GM12878 (cell line): ENCODE measurements around the gene SPINT2. TPM values are rescaled to one million over a fixed set of nuclear protein-coding genes. Genes with fewer than 3 reads are reported as not detected.
A peak's percentile ranks its signal among the peaks of the same experiment; 100 is the strongest.

Source experiments
- ATAC-seq: fragments of 200-7000 bp; cut with Tn5 transposase; 3 replicates; pipeline ENCODE4 v1.9.1; 2020; ENCODE audit warnings: mild to moderate bottlenecking, moderate library complexity
- BruUV-seq: library from RNA; stranded (reverse); fragments of 400-500 nt; replicated peaks from 2 replicates; lab custom pipeline; 2021; lab: Mats Ljungman, UMichigan
- CTCF ChIA-PET: fragments of 300-600 bp; sonication (Branson Sonifier 250); formaldehyde crosslinking; extraction: SDS; loops from one replicate; lab custom pipeline; 2021; ENCODE audit warnings: inconsistent platforms; lab: Yijun Ruan, JAX
- POLR2A ChIA-PET: fragments of 350-600 bp; formaldehyde crosslinking; extraction: SDS; loops from one replicate; lab custom pipeline; 2021; ENCODE audit warnings: inconsistent platforms; lab: Charles Lee
- RAD21 ChIA-PET: fragments of 300-600 bp; sonication (Branson Sonifier 250); formaldehyde crosslinking; loops from one replicate; lab custom pipeline; 2023; ENCODE audit warnings: antibody characterized with exemption; ENCODE audit not compliant: unreplicated experiment; lab: Charles Lee
- SMC1A ChIA-PET: fragments of 300-600 bp; sonication (Branson Sonifier 250); formaldehyde crosslinking; loops from one replicate; lab custom pipeline; 2023; ENCODE audit not compliant: unreplicated experiment, uncharacterized antibody; lab: Charles Lee
- DNase-seq: peaks from one replicate; pipeline ENCODE4 v3.0.0-alpha.2; 2011; ENCODE audit warnings: low read depth, low spot score
- FAIRE-seq: peaks from 3 replicates; lab custom pipeline; 2011; peaks lifted over from hg19 to GRCh38; lab: Jason Lieb, UNC
- H2AFZ ChIP-seq: 2 replicates; pipeline ENCODE4 v1.6.0; 2011; ENCODE audit warnings: low read depth, low read length, control low read depth; ENCODE audit not compliant: control insufficient read depth
- H3K27ac ChIP-seq: 2 replicates; pipeline ENCODE4 v1.5.1; 2011; ENCODE audit warnings: control low read depth; ENCODE audit not compliant: control insufficient read depth, insufficient read depth
- H3K27me3 ChIP-seq, 2 experiments: replicated peaks in 1 of 2; 2 replicates each; pipeline versions ENCODE4 v1.6.0 to v1.6.1; 2011; ENCODE audit warnings: low read length in 1 of 2; ENCODE audit not compliant: control insufficient read depth in 2 of 2, insufficient read depth in 2 of 2
- H3K36me3 ChIP-seq, 2 experiments: 2 replicates each; pipeline ENCODE4 v1.5.1; 2011; ENCODE audit warnings: low read length in 1 of 2; ENCODE audit not compliant: control insufficient read depth in 2 of 2, insufficient read depth in 2 of 2
- H3K4me1 ChIP-seq: 2 replicates; pipeline ENCODE4 v1.6.1; 2011; ENCODE audit warnings: mild to moderate bottlenecking, low read length, moderate library complexity, mixed read lengths; ENCODE audit not compliant: control insufficient read depth, insufficient read depth
- H3K4me2 ChIP-seq: 2 replicates; pipeline ENCODE4 v1.6.0; 2011; ENCODE audit warnings: control low read depth; ENCODE audit not compliant: control insufficient read depth, insufficient read depth
- H3K4me3 ChIP-seq: fragments of 200-600 bp; sonication (generic); 2 replicates; pipeline ENCODE4 v1.5.1; 2016
- H3K79me2 ChIP-seq: 2 replicates; pipeline ENCODE4 v1.6.0; 2011; ENCODE audit warnings: low read length; ENCODE audit not compliant: control insufficient read depth, insufficient read depth
- H3K9ac ChIP-seq: 2 replicates; pipeline ENCODE4 v1.8.0; 2011; ENCODE audit warnings: low read length, control low read depth, mixed read lengths; ENCODE audit not compliant: control insufficient read depth, insufficient read depth
- H3K9me3 ChIP-seq: replicated peaks from 3 replicates; pipeline ENCODE4 v1.5.1; 2011; ENCODE audit warnings: mild to moderate bottlenecking, low read length; ENCODE audit not compliant: control insufficient read depth, insufficient read depth
- H4K20me1 ChIP-seq: 2 replicates; pipeline ENCODE4 v1.6.0; 2011; ENCODE audit not compliant: control insufficient read depth, insufficient read depth
- EGR1 ChIP-seq, 2 experiments: IDR thresholded peaks; 1 replicate in 1 of 2; 2 replicates in 1 of 2; pipeline ENCODE4 v1.6.1; 2011 to 2012; ENCODE audit warnings: low read depth in 2 of 2, low read length in 2 of 2, borderline replicate concordance in 1 of 2, mild to moderate bottlenecking in 1 of 2, moderate library complexity in 1 of 2
- HDGF ChIP-seq: fragments of 450-650 bp; IDR thresholded peaks from 2 replicates; pipeline ENCODE4 v1.6.1; 2016; ENCODE audit warnings: antibody characterized with exemption
- LARP7 ChIP-seq: fragments of 450-650 bp; IDR thresholded peaks from 2 replicates; pipeline ENCODE4 v1.6.1; 2017; ENCODE audit warnings: mild to moderate bottlenecking
- POLR2A ChIP-seq: IDR thresholded peaks from 2 replicates; pipeline ENCODE4 v1.6.1; 2011; ENCODE audit warnings: low read depth, mild to moderate bottlenecking, low read length
- RBBP5 ChIP-seq: fragments of 200-600 bp; sonication (generic); conservative IDR thresholded peaks from 2 replicates; pipeline ENCODE4 v1.6.1; 2016
- SP1 ChIP-seq: IDR thresholded peaks from one replicate; pipeline ENCODE4 v1.6.1; 2011; ENCODE audit warnings: low read depth, low read length
- TARDBP ChIP-seq: IDR thresholded peaks from 2 replicates; pipeline ENCODE4 v1.6.1; 2016; ENCODE audit warnings: borderline replicate concordance
- TBL1XR1 ChIP-seq: IDR thresholded peaks from 2 replicates; pipeline ENCODE4 v1.6.1; 2012; ENCODE audit warnings: low read depth, low read length, improper control_type of control experiment
- YBX1 ChIP-seq: fragments of 450-650 bp; IDR thresholded peaks from 2 replicates; pipeline ENCODE4 v1.6.1; 2016; ENCODE audit warnings: antibody characterized with exemption
- YY1 ChIP-seq: IDR thresholded peaks from 2 replicates; pipeline ENCODE4 v1.6.1; 2011; ENCODE audit warnings: low read depth, mild to moderate bottlenecking, low read length
- ZBTB4 ChIP-seq: fragments of 450-650 bp; formaldehyde crosslinking; IDR thresholded peaks from 2 replicates; pipeline ENCODE4 v1.4.0; 2022; ENCODE audit warnings: mild to moderate bottlenecking, moderate library complexity
- WGBS: methylation state at CpG from one replicate; pipeline ENCODE4 v1.1.6; 2016; ENCODE audit warnings: low lambda C conversion rate; ENCODE audit not compliant: insufficient replicate concordance, insufficient coverage; ENCODE audit errors: missing lambda C conversion rate; 5-methylcytosine and 5-hydroxymethylcytosine counted together
- in situ Hi-C: fragments of 300-500 bp; cut with MboI; formaldehyde crosslinking; loops from 9 replicates; pipeline ENCODE4 v1.14.3; 2018; ENCODE audit warnings: mixed read lengths
- intact Hi-C: fragments of 100-400 bp; cut with micrococcal nuclease; formaldehyde crosslinking; loops from one replicate; pipeline ENCODE4 v1.14.2; 2022; ENCODE audit not compliant: unreplicated experiment
- polyA plus RNA-seq, 11 experiments: library from polyadenylated mRNA; depleted of rRNA in 4 of 11; unstranded in 6 of 11; stranded (reverse) in 5 of 11; fragments of >200 nt; fragmentation: Nextera tagmentation in 4 of 11; fragmentation: Illumina TruSeq in 1 of 11; extraction: Ambion mirVana in 4 of 11; extraction: Trizol in 1 of 11; gene quantifications; 1 replicate in 1 of 11; 2 replicates in 10 of 11; pipeline versions ENCODE4 v1.2.1 to v1.2.3, GENCODE V29; 2011 to 2016; ENCODE audit warnings: inconsistent platforms in 2 of 11, missing spikeins in 2 of 11, low read depth in 1 of 11
- total RNA-seq, 4 experiments: library from RNA; depleted of rRNA in 3 of 4; stranded (reverse); fragments of >200 nt in 3 of 4; fragmentation: Illumina TruSeq in 1 of 4; extraction: Trizol in 1 of 4; gene quantifications; 2 replicates each; pipeline versions ENCODE4 v1.2.1 to v1.2.3, GENCODE V29; 2013 to 2021
- TF ChIP-seq, protein P1 (sequence below): fragments of 450-650 bp; conservative IDR thresholded peaks from 2 replicates; pipeline ENCODE4 v1.6.1; 2017; ENCODE audit warnings: mild to moderate bottlenecking, moderate library complexity
- TF ChIP-seq, protein P2 (sequence below), 3 experiments: IDR thresholded peaks in 2 of 3; conservative IDR thresholded peaks in 1 of 3; 2 replicates each; pipeline ENCODE4 v1.5.1; 2011; ENCODE audit warnings: low read depth in 3 of 3, low read length in 3 of 3, mild to moderate bottlenecking in 3 of 3, control low read depth in 2 of 3, moderate library complexity in 2 of 3, inconsistent platforms in 1 of 3, mixed read lengths in 1 of 3; ENCODE audit not compliant: control insufficient read depth in 2 of 3, insufficient read depth in 1 of 3; ENCODE audit errors: extremely low read depth in 1 of 3
- TF ChIP-seq, protein P3 (sequence below): fragments of 450-650 bp; IDR thresholded peaks from 2 replicates; pipeline ENCODE4 v1.6.1; 2016; ENCODE audit warnings: mild to moderate bottlenecking

Gene SPINT2
- total and polyA plus RNA-seq, 10 of the 15 experiments (the other 5 are each of a cell fraction or from before 2014, with no cell fraction given) = 0.15 to 26.5 (median 17.5) TPM

DNA sequence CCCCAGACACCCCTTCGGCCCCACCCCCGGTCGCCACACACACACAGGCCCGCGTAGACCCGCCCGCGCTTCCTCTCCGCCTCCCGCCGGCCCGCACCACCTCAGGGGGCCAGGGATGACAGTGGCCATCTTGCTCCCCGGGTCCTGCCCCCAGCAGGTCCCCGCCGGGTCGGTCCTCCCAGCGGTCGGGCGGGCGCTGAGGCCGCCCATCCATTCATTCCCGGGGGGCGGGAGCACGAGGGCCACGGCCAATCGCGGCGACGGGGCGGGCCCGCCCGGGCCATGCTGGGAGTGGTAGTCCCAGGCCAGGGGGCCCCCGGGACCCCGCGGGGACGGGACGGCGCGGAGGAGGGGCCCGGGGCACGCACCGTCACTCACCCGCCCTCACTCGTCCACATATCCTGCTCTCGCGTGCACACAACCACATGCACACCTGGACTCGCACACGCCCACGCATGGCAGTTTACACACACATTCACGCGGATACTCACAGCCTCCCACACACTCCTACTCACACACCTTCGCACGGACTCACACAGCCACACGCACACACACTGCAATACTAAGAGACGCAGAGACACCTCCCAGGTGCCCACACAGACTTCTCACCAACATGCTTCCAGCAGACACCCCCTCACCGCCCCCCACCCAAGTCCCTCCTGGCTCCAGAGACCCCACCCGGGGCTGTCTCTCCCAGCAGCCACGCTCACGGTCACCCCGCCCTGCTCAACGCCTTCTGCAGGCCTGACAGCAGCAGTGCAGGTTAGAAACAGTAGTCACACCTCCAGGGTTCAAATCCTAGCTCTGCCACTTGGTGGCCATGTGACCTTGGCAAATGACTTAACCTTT lies 40.1 kb upstream of the SPINT2 start, which contains the start of gene DPF1:
TSS of gene DPF1 (minus strand) at position 209 of the 849 bp plus-strand sequence. CDS start at position 129, 80 bp downstream.
- Histone ChIP-seq H4K20me1 (no peaks in the 10 kb centered on the region), H2AFZ (peak within 1 kb of the TSS; percentile 77), H3K27me3 (peaks cover 8% of the 10 kb centered on the region in 2 experiments; a peak in 3 of 4 replicates), H3K4me1 (0 out of 2 replicates have a peak, but pooled peaks cover 4% of the 10 kb centered on the region), H3K9me3 (no peaks in the 10 kb centered on the region), H3K4me3 (peak within 1 kb of the TSS; percentile 89), H3K9ac (peak within 1 kb of the TSS; percentile 50; the same call in 1 of the 2 replicates), H3K4me2 (peak within 1 kb of the TSS; percentile 72), H3K36me3 (no peaks in the 10 kb centered on the region), H3K79me2 (no peaks in the 10 kb centered on the region), H3K27ac (no peak within 1 kb of the TSS)
- peak; percentile 96 for FAIRE-seq
- ChIA-PET SMC1A (interaction anchor here (2.5 kb wide), 1 partner anchor 322 kb away, joined by 16 read pairs; no protein-coding TSS in a partner anchor), RAD21 (interaction anchor here (0.7 to 1.0 kb wide), 3 partner anchors 113 to 175 kb away, joined by 3 read pairs; partner anchors contain the start of gene PSMD8), POLR2A (no interaction called here), CTCF (interaction anchor here (1.0 to 4.1 kb wide), 5 partner anchors 10 to 322 kb away, joined by 3 to 80 read pairs (median 7); partner anchors contain the start of genes CATSPERG, PSMD8, SIPA1L3 and WDR87)
- in situ Hi-C loops = no loop called here
- peak; percentile 94 for ATAC-seq
- 4% methylated on average over 44 of the region's 61 CpGs for WGBS
- peak; percentile 17 for DNase-seq
- intact Hi-C loops = no loop called here
- BruUV-seq = no TSS peak
- TF ChIP-seq LARP7 (peak; percentile 79), ZBTB4 (CRISPR knock-in tag) (no peak), RBBP5 (no peak), YY1 (peak; percentile 85), YBX1 (no peak), HDGF (peak; percentile 77; the same call in 1 of the 2 replicates), TBL1XR1 (peak; percentile 13; the same call in 1 of the 2 replicates), POLR2A (peak; percentile 64), EGR1 (IDR thresholded peaks at IDR 0.05; ENCODE audit: borderline replicate concordance in 1 of 2, low read depth in 2 of 2, low read length in 2 of 2) (peak; percentile 90 to 98), TARDBP (peak; percentile 67; the same call in 1 of the 2 replicates), SP1 (peak; percentile 93)
- TF ChIP-seq, protein P1, sequence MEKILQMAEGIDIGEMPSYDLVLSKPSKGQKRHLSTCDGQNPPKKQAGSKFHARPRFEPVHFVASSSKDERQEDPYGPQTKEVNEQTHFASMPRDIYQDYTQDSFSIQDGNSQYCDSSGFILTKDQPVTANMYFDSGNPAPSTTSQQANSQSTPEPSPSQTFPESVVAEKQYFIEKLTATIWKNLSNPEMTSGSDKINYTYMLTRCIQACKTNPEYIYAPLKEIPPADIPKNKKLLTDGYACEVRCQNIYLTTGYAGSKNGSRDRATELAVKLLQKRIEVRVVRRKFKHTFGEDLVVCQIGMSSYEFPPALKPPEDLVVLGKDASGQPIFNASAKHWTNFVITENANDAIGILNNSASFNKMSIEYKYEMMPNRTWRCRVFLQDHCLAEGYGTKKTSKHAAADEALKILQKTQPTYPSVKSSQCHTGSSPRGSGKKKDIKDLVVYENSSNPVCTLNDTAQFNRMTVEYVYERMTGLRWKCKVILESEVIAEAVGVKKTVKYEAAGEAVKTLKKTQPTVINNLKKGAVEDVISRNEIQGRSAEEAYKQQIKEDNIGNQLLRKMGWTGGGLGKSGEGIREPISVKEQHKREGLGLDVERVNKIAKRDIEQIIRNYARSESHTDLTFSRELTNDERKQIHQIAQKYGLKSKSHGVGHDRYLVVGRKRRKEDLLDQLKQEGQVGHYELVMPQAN = 0 out of 2 replicates have a peak, but pooled peaks have one; percentile 29
- TF ChIP-seq, protein P2, sequence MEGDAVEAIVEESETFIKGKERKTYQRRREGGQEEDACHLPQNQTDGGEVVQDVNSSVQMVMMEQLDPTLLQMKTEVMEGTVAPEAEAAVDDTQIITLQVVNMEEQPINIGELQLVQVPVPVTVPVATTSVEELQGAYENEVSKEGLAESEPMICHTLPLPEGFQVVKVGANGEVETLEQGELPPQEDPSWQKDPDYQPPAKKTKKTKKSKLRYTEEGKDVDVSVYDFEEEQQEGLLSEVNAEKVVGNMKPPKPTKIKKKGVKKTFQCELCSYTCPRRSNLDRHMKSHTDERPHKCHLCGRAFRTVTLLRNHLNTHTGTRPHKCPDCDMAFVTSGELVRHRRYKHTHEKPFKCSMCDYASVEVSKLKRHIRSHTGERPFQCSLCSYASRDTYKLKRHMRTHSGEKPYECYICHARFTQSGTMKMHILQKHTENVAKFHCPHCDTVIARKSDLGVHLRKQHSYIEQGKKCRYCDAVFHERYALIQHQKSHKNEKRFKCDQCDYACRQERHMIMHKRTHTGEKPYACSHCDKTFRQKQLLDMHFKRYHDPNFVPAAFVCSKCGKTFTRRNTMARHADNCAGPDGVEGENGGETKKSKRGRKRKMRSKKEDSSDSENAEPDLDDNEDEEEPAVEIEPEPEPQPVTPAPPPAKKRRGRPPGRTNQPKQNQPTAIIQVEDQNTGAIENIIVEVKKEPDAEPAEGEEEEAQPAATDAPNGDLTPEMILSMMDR (IDR thresholded peaks at IDR 0.05 in 2 of 3, conservative IDR thresholded peaks at IDR 0.05 in 1 of 3; ENCODE audit: control insufficient read depth in 2 of 3, extremely low read depth in 1 of 3, insufficient read depth in 1 of 3, low read depth in 3 of 3, low read length in 3 of 3) = peak; percentile 28 to 42 (median 39); a peak in 4 of 6 replicates
- TF ChIP-seq, protein P3, sequence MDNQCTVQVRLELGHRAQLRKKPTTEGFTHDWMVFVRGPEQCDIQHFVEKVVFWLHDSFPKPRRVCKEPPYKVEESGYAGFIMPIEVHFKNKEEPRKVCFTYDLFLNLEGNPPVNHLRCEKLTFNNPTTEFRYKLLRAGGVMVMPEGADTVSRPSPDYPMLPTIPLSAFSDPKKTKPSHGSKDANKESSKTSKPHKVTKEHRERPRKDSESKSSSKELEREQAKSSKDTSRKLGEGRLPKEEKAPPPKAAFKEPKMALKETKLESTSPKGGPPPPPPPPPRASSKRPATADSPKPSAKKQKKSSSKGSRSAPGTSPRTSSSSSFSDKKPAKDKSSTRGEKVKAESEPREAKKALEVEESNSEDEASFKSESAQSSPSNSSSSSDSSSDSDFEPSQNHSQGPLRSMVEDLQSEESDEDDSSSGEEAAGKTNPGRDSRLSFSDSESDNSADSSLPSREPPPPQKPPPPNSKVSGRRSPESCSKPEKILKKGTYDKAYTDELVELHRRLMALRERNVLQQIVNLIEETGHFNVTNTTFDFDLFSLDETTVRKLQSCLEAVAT = no peak
